Activated naive CD4-positive, alpha-beta T cell treated with Interleukin-2 at 50 U/mL for 16 hours (primary cell): Measurements from ENCODE around the gene IFNG.

Experiments
- DNase-seq: peaks from one replicate; pipeline ENCODE4 v3.0.0-alpha.2; 2020

IFNG gene

DNA sequence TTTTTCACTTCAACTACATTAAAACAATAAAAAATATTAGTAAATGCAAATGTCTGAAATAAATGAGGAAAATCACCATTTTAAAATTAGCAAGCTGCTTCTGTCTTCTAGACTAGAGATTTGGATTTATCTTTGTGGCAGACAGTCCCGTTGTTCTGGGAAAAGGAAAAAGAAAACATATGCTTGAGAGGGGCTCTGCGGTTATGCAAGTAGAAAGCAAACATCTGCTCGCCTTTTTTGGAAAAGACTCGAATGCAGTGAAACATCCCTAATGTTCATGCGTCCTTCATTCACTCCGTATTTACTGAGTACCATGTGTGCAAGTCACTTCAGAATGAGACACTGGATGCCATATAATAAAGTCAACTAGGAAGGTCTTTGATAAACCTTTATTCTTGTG is 44.9 kb downstream of the IFNG start:
- DNase-seq, result no peak

DNA sequence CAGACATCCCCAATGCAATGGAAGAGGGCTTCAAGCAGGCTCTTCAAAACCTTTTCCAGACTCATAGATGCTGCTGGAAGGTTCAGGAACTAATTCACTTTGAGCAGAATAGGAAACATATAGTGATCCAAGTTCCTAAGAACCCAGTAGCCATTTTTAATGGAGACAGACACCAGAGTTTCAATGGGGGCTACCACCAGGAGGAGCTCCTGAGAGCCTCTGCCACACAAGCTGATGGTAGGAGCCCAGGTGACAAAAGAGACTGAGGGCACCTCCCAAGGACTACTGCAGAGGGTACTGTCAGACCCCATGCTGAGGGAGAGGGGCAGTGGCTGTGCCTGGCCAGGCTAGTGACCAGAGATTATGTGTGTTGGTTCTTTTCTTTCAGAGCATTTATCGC is 45.9 kb downstream of the IFNG start:
- peak; percentile 59 for DNase-seq

DNA sequence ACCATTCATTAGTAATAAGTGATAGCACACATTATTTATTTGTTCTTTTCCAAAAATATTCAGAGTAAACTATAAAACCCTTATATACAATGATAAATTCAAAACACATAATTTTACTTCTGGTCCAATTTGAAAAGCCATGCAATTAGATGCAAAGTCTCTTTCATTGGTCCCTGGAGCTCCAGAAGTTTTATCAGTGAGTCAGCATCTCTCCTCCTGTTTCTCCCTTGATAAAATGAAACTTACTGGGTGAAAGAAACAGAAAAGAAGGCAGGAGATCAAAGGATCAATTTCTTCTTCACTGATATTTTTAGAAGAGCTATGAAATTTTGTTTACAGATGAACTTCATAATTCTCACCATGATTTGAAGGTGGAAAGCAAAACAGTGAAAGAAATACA is 47.5 kb downstream of the IFNG start:
- DNase-seq, result no peak

DNA sequence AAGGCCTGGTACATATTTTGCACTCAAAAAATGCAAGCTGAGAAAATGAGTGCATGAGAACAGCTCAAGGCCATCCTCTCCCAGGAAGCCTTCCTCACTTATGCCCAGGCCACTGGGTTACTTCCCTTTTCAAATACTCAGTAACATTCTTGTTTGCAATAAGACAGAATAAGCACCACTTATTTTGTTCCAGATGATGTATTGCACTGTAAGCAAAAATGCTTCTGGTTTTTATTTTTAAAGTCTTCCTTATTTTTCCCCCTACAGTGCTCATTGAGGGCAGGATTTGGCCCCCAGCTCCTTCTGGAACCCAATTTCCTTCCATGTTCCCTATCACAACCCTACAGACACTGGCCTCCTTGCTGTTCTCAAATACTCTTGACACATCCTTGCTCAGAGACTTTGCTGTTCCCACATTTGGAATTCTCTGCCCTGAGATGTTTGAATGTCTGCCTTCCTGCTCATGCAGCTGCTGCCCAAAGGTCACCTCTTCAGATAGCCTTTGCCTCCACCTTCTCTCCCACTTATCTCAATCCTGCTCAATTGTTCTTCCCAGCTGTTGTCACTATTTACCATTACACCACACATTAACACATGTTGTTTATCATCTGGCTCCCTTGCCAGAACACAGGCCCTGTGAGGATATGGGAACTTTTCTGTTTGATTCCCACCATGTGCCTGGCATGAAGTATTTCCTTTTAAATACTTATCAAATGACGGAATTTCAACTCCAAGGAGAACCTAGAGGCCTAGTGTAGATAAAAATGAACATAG is 49.9 kb downstream of the IFNG start:
- DNase-seq, result no peak

DNA sequence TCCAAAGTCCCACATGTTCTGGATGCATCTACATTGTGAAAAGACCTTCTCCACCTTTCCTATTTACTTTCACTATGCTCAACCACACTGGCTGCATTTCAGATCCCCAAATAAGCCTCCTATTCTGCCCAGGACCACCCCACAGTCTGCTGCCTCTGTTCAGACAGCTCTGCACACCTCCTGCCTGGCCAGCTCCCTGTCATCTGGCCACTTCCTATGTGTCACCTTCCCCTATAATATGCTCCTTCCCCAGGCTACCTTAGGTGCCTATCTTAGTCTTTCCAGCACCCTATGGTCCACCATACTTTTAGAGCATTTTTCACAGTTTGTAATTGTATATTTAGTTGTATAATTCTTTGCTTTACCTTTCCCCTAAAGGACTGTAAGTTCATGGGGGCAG is 50.5 kb downstream of the IFNG start:
- no peak for DNase-seq

DNA sequence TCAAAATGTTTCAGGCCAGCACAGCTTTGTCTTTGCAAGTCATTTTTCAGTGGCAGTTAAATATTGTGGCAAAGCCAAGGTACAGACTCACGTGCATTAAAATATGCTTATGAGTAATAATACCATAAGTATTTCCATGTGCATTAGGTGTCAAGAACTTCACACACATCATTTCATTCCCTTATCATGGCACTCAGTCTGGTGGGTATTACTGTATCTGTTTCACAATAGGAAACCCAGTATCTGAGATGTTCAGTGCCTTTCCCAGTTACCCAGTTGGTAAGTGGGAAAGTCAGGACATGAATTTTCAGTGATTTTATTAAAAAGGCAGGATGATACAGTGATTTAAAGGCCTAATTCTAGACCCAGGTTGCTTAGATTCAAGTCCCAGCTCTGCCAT is 52.9 kb downstream of the IFNG start:
- DNase-seq, result no peak

DNA sequence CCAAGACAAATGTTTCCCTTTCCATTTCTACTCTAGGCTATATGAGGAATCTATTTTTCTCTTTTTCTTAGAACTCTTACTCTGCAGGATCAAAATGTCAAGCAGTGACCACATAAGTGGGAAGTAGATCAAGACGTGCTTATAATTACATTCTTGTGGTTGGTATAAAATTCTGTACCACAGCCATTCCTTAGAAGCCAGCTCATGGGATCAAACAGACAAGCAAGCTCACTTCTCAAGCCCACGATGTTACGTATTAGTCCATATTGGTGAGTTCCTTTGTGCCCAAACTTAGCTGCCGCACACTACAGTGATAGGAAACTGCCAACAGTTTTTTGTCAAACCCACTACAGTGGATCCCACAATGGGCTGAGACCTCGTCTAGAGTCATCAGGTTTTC is 53.4 kb downstream of the IFNG start:
- DNase-seq, result no peak
